ENCODE measurements around the gene XDH.

DNA sequence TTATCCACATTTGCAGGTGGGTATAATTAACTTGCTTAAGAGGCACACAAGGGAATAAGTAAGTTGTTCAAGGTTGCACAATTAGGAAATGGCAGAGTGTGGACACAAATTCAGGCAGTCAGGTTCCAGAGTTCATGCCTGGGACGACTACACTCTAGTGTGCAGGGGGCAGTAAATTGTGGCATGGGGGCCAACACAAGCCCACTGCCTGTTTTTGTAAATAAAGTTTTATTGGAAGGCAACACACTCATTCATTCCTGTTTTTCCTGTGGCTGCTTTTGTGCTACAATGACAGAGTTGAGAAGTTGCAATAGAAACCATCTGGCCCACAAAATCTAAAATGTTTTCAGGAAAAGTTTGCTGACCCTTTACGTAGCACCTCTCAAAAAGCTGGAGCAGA, 41.4 kb downstream of the XDH start:
- TF ChIP-seq, protein P1, sequence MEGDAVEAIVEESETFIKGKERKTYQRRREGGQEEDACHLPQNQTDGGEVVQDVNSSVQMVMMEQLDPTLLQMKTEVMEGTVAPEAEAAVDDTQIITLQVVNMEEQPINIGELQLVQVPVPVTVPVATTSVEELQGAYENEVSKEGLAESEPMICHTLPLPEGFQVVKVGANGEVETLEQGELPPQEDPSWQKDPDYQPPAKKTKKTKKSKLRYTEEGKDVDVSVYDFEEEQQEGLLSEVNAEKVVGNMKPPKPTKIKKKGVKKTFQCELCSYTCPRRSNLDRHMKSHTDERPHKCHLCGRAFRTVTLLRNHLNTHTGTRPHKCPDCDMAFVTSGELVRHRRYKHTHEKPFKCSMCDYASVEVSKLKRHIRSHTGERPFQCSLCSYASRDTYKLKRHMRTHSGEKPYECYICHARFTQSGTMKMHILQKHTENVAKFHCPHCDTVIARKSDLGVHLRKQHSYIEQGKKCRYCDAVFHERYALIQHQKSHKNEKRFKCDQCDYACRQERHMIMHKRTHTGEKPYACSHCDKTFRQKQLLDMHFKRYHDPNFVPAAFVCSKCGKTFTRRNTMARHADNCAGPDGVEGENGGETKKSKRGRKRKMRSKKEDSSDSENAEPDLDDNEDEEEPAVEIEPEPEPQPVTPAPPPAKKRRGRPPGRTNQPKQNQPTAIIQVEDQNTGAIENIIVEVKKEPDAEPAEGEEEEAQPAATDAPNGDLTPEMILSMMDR (IDR thresholded peaks at IDR 0.05; ENCODE audit: insufficient read depth, low read length) = no peak
- TF ChIP-seq POLR2AphosphoS5 (IDR thresholded peaks at IDR 0.05; ENCODE audit: low read depth) (no peak), GABPA (IDR thresholded peaks at IDR 0.05; ENCODE audit: low read depth) (no peak), SPI1 (IDR thresholded peaks at IDR 0.05; ENCODE audit: borderline replicate concordance, low read depth) (no peak)
- TF ChIP-seq, protein P2, sequence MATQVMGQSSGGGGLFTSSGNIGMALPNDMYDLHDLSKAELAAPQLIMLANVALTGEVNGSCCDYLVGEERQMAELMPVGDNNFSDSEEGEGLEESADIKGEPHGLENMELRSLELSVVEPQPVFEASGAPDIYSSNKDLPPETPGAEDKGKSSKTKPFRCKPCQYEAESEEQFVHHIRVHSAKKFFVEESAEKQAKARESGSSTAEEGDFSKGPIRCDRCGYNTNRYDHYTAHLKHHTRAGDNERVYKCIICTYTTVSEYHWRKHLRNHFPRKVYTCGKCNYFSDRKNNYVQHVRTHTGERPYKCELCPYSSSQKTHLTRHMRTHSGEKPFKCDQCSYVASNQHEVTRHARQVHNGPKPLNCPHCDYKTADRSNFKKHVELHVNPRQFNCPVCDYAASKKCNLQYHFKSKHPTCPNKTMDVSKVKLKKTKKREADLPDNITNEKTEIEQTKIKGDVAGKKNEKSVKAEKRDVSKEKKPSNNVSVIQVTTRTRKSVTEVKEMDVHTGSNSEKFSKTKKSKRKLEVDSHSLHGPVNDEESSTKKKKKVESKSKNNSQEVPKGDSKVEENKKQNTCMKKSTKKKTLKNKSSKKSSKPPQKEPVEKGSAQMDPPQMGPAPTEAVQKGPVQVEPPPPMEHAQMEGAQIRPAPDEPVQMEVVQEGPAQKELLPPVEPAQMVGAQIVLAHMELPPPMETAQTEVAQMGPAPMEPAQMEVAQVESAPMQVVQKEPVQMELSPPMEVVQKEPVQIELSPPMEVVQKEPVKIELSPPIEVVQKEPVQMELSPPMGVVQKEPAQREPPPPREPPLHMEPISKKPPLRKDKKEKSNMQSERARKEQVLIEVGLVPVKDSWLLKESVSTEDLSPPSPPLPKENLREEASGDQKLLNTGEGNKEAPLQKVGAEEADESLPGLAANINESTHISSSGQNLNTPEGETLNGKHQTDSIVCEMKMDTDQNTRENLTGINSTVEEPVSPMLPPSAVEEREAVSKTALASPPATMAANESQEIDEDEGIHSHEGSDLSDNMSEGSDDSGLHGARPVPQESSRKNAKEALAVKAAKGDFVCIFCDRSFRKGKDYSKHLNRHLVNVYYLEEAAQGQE (IDR thresholded peaks at IDR 0.05; ENCODE audit: insufficient replicate concordance, low read depth) = no peak

All from HL-60 (cell line).